Heart right ventricle (tissue), 16 donors: ENCODE measurements around the gene TGFBR1. TPM values are rescaled to one million over a fixed set of nuclear protein-coding genes. Genes with fewer than 3 reads are reported as not detected.

Source experiments
- ATAC-seq, 8 donors: fragments of 200-7000 bp; cut with Tn5 transposase; one replicate each; pipeline ENCODE4 v1.9.1; 2020; ENCODE audit warnings: mild to moderate bottlenecking in 8 of 8, moderate library complexity in 8 of 8, moderate number of reproducible peaks in 1 of 8
- DNase-seq, 2 donors: peaks; one replicate each; pipeline ENCODE4 v3.0.0-alpha.2; 2020
- H3K27ac ChIP-seq, 10 donors: fragments of 200-600 bp; sonication (generic) in 2 of 10; one replicate each; pipeline versions ENCODE4 v1.5.0 to v1.8.0; 2020 to 2022; ENCODE audit warnings: mild to moderate bottlenecking in 3 of 10
- H3K27me3 ChIP-seq, 7 donors: fragments of 200-600 bp; one replicate each; pipeline ENCODE4 v1.8.0; 2021 to 2022; ENCODE audit warnings: mild to moderate bottlenecking in 2 of 7
- H3K36me3 ChIP-seq, 9 donors: fragments of 200-600 bp; sonication (generic) in 1 of 9; one replicate each; pipeline versions ENCODE4 v1.5.0 to v1.8.0; 2020 to 2022; ENCODE audit warnings: mild to moderate bottlenecking in 2 of 9
- H3K4me1 ChIP-seq, 9 donors: fragments of 200-600 bp; sonication (generic) in 1 of 9; one replicate each; pipeline versions ENCODE4 v1.5.0 to v1.8.0; 2020 to 2022; ENCODE audit warnings: mild to moderate bottlenecking in 4 of 9
- H3K4me3 ChIP-seq, 10 donors: fragments of 200-600 bp; sonication (generic) in 2 of 10; one replicate each; pipeline versions ENCODE4 v1.5.0 to v1.8.0; 2020 to 2022; ENCODE audit warnings: mild to moderate bottlenecking in 7 of 10, moderate library complexity in 2 of 10
- H3K9me3 ChIP-seq, 11 donors: fragments of 200-600 bp in 10 of 11; sonication (generic) in 2 of 11; one replicate each; pipeline versions ENCODE4 v1.5.0 to v1.8.0; 2013 to 2022; ENCODE audit warnings: mild to moderate bottlenecking in 2 of 11, control low read depth in 1 of 11, moderate library complexity in 1 of 11
- WGBS, 2 donors: extraction: QIAGEN DNeasy Blood & Tissue Kit; methylation state at CpG; one replicate each; pipeline ENCODE4 v1.1.7; 2013; ENCODE audit warnings: inconsistent platforms in 1 of 2; 5-methylcytosine and 5-hydroxymethylcytosine counted together
- intact Hi-C, 10 donors: fragments of 100-400 bp; cut with DNase I; formaldehyde crosslinking; loops; one replicate each; pipeline versions ENCODE4 v1.11.1 to v1.14.2; 2022
- polyA plus RNA-seq, 2 donors: library from polyadenylated mRNA; stranded (reverse); fragments of 200-250 nt; gene quantifications; one replicate each; pipeline ENCODE4 v1.2.3, GENCODE V29; 2013
- total RNA-seq, 10 donors: library from RNA; stranded (reverse); fragmentation: NEBNext Ultra II Directional in 3 of 10; extraction: Animal tissue kit (Norgen Biotek cat#: 25700) in 3 of 10; gene quantifications; one replicate each; pipeline versions ENCODE4 v1.2.1 to v1.2.4, GENCODE V29; 2021 to 2023
- TF ChIP-seq, protein P1 (sequence below), 9 donors: fragments of 200-600 bp; sonication (generic) in 2 of 9; IDR thresholded peaks; one replicate each; pipeline versions ENCODE4 v1.5.0 to v1.8.0; 2021 to 2022; ENCODE audit warnings: antibody characterized with exemption in 9 of 9, mild to moderate bottlenecking in 5 of 9, moderate library complexity in 1 of 9
- donor health status: Arrhythmogenic right ventricular cardiomyopathy.
- donor health status: ischemic (EF 13 %, LVEDD 7.1; RV severe dilation, severe dysfunction).
- donor health status: healthy with polysubstance abuse.
- donor health status: DM: no; HTN: yes; CAD: no.
- donor health status: DM: no; HTN: no; CAD: no.
- donor health status: ischemic (EF 25% LVEDD 6.9; RV normal size, moderate dysfunction).
- donor health status: ischemic (EF 25% LVEDD 5.7; RV mildly dilated, moderate dysfunction).
- donor health status: healthy.
- donor health status: DM: yes; HTN: yes; CAD: no.
- donor health status: Ischemic cardiomyopathy.
- donor health status: ischemic (EF 35%, LVEDD 5.7; RV mildly dilated, moderate dysfunction).
- donor health status: nonischemic (EF 11% LVEDD 7.7; RV severe dilation, severe dysfunction).
- donor health status: DM: yes; HTN: yes; CAD: no.
- donor health status: PGD.
- donor health status: ischemic (EF 29% LVEDD 5.4; RV normal size, mild dysfunction).
- donor health status: nonischemic (EF 23%, LVEDD 6.1; RV moderate dilation, normal function).

TGFBR1 gene
- total and polyA plus RNA-seq, 12 donors: 4.9 to 25.4 (median 13.5) TPM

DNA sequence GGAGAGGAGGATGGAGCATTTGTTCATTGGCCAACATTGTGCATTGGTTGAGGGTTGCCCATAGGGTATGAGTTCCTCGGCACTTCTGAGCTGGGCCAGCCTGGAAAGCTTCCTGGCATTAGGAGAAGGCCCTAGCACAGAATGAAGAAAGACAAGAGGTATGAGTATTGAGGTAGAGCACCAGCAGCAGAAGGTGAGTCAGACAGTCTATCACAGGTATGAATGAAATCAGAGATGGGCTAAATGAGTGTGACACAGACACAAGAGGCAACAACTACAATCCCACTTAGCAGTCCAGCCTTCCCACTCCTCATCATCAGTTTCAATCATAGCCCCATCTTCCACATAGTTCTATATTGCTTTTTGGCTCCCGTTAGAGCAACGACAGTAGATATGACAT lies 25.4 kb upstream of the TGFBR1 start:
- TF ChIP-seq, protein P1, sequence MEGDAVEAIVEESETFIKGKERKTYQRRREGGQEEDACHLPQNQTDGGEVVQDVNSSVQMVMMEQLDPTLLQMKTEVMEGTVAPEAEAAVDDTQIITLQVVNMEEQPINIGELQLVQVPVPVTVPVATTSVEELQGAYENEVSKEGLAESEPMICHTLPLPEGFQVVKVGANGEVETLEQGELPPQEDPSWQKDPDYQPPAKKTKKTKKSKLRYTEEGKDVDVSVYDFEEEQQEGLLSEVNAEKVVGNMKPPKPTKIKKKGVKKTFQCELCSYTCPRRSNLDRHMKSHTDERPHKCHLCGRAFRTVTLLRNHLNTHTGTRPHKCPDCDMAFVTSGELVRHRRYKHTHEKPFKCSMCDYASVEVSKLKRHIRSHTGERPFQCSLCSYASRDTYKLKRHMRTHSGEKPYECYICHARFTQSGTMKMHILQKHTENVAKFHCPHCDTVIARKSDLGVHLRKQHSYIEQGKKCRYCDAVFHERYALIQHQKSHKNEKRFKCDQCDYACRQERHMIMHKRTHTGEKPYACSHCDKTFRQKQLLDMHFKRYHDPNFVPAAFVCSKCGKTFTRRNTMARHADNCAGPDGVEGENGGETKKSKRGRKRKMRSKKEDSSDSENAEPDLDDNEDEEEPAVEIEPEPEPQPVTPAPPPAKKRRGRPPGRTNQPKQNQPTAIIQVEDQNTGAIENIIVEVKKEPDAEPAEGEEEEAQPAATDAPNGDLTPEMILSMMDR (IDR thresholded peaks at IDR 0.05): no peak
- DNase-seq (no peak), ATAC-seq (no peak)
- peaks cover 0 to 38% (median 24%) of the 10 kb centered on the region in 9 donors for H3K4me1 ChIP-seq
- intact Hi-C loops: no loop called here
- 92% methylated on average over 3 of the region's 3 CpGs for WGBS, 2 donors
- H3K27ac ChIP-seq: no peak overlapping the region
- H3K27me3 ChIP-seq: no peaks in the 10 kb centered on the region
- H3K4me3 ChIP-seq: no peak overlapping the region
- H3K9me3 ChIP-seq: no peaks in the 10 kb centered on the region
- H3K36me3 ChIP-seq: no peaks in the 10 kb centered on the region

DNA sequence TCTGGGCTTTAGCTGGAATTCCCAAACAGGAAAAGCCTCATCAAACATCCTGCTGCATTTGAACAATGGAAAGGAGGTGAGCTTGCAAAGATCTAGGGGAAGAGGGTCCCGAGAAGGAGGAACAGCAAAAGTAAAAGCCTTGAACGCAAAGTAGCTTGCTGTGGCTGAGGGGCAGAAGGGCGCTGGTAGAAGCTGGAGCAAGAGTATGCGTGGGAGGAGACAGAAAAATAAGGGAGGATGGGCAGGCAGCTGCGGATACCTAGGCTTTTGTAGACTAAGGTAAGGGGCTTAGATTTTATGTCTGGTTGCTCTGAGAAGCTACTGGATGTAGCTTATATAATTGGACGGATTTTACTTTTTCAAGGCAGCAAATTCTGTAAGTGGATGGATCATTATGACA lies 21.9 kb upstream of the TGFBR1 start:
- DNase-seq (no peak), ATAC-seq (no peak)
- TF ChIP-seq, protein P1 (IDR thresholded peaks at IDR 0.05): no peak
- Histone ChIP-seq H3K36me3 (no peaks in the 10 kb centered on the region), H3K27me3 (no peaks in the 10 kb centered on the region), H3K4me3 (no peak overlapping the region), H3K27ac (no peak overlapping the region), H3K9me3 (no peaks in the 10 kb centered on the region), H3K4me1 (peaks cover 0 to 24% (median 3%) of the 10 kb centered on the region in 9 donors)
- intact Hi-C loops: no loop called here
- WGBS, 2 donors: 68 to 81% methylated on average over 6 of the region's 6 CpGs

DNA sequence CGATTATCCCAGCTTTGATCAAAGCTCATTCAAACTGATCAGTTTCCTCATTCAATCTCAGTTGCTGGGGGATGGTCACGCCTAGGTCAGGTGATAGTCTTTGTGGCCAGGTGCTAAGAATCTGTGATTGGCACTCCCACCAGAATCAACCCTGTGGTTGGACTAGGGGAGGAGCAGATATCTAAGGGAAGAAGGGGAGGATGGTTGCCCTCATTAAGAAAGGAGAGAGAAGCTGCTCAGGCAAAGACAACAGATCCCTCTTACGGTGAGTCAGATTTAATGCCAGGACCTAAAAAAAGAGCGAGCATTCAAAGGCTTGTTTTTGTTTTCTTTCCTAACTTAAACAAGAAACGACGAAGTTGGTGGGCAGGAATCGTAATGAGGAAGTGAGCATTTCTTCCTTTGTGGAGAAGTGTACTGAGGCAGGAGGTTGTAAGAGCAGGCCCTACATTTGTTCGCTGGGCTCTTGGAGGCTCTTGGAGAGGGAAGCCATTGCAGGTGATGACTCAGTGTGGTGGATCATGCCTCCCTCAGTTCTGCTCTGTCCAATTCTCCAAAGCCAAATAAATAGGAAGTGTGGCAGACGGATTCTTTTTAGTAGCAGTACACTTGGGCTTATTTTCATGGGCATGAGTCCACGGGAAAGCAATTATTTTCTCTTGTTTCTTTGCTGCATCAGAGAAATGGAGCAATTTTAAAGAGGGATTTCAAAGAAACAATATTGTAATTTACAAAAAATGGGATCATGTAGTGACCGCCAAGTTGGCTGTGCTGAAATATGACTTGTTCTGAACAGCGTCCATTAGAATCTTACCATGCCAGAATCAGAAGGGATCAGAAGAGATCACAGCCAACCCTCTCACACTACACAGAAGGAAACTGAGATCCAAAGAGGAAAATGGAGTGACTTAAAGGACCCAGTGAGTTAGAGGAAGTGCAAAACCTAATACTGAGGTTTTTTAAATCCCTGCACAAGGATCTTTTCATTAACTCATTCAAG lies 18.7 kb upstream of the TGFBR1 start:
- Histone ChIP-seq H3K9me3 (peaks cover 0 to 13% (median 0%) of the 10 kb centered on the region in 11 donors), H3K4me3 (no peak overlapping the region), H3K27ac (peak overlapping the region in 3 of 10 donors; percentile 13 to 46 (median 37)), H3K36me3 (no peaks in the 10 kb centered on the region), H3K4me1 (peaks cover 0 to 24% (median 3%) of the 10 kb centered on the region in 9 donors), H3K27me3 (no peaks in the 10 kb centered on the region)
- TF ChIP-seq, protein P1 (IDR thresholded peaks at IDR 0.05): no peak
- no peak for DNase-seq
- ATAC-seq: peak in 4 of 8 donors; percentile 64 to 71 (median 67)
- intact Hi-C loops: no loop called here
- WGBS, 2 donors: 80 to 83% methylated on average over 12 of the region's 12 CpGs

DNA sequence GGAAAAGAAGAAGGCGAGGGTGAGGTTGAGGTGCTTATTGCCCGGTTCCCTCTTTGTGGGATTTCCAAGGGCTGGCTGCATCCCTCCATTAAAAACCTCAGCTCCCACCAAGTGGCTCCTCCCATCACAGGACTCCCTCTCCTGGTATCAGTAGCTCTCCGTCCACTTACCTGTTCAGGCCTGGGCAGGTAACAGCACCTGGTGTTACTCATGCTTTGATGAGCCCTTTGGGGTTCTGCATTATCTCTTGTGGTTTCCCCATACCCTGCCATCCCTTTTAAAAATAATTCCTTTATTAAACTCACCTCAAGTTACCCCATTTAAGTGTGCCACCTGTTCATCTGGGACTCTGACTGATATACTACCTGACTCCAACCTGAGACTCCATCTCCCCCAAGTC lies 17.5 kb upstream of the TGFBR1 start:
- 97 to 98% methylated on average over 3 of the region's 3 CpGs for WGBS, 2 donors
- TF ChIP-seq, protein P1 (IDR thresholded peaks at IDR 0.05): no peak

More for the DNA sequence above, 17.5 kb upstream of the TGFBR1 start:
- H3K36me3 ChIP-seq: no peaks in the 10 kb centered on the region
- no peak for DNase-seq
- H3K27me3 ChIP-seq: no peaks in the 10 kb centered on the region
- H3K27ac ChIP-seq: peak overlapping the region in 1 of 10 donors; percentile 8
- ATAC-seq: no peak
- peaks cover 0 to 13% (median 0%) of the 10 kb centered on the region in 11 donors for H3K9me3 ChIP-seq
- no peak overlapping the region for H3K4me3 ChIP-seq
- H3K4me1 ChIP-seq: peaks cover 0 to 22% (median 3%) of the 10 kb centered on the region in 9 donors
- intact Hi-C loops: no loop called here
